Thymus (tissue), 11 donors: ENCODE data around the gene WDR93. TPM values are rescaled to one million over a fixed set of nuclear protein-coding genes. Genes with fewer than 3 reads are reported as not detected.

Experiments used
- DNase-seq, 9 donors: peaks; one replicate each; pipeline ENCODE4 v3.0.0-alpha.2; 2013; ENCODE audit warnings: low spot score in 9 of 9, low read depth in 6 of 9, missing footprints in 1 of 9
- H3K27ac ChIP-seq, 2 donors: one replicate each; pipeline ENCODE4 v1.5.1; 2013; ENCODE audit warnings: control low read depth in 1 of 2, low read depth in 1 of 2, low read length in 1 of 2, mild to moderate bottlenecking in 1 of 2, moderate library complexity in 1 of 2
- H3K27me3 ChIP-seq, 2 donors: one replicate each; pipeline ENCODE4 v1.5.1; 2013; ENCODE audit warnings: low read length in 1 of 2; ENCODE audit not compliant: control insufficient read depth in 2 of 2, insufficient read depth in 1 of 2
- H3K36me3 ChIP-seq, 2 donors: one replicate each; pipeline ENCODE4 v1.5.1; 2013; ENCODE audit warnings: low read length in 1 of 2, mild to moderate bottlenecking in 1 of 2, moderate library complexity in 1 of 2; ENCODE audit not compliant: control insufficient read depth in 2 of 2, insufficient read depth in 2 of 2
- H3K4me1 ChIP-seq, 2 donors: one replicate each; pipeline ENCODE4 v1.5.1; 2013; ENCODE audit warnings: low read length in 2 of 2; ENCODE audit not compliant: control insufficient read depth in 2 of 2, insufficient read depth in 2 of 2
- H3K4me3 ChIP-seq, 2 donors: one replicate each; pipeline ENCODE4 v1.5.1; 2013; ENCODE audit warnings: low read length in 2 of 2, control low read depth in 1 of 2, mild to moderate bottlenecking in 1 of 2
- H3K9me3 ChIP-seq, 2 donors: one replicate each; pipeline ENCODE4 v1.5.1; 2013; ENCODE audit warnings: low read length in 1 of 2, mild to moderate bottlenecking in 1 of 2; ENCODE audit not compliant: control insufficient read depth in 2 of 2, insufficient read depth in 1 of 2
- WGBS: extraction: QIAGEN DNeasy Blood & Tissue Kit; methylation state at CpG from one replicate; pipeline ENCODE4 v1.1.7; 2013; 5-methylcytosine and 5-hydroxymethylcytosine counted together
- polyA plus RNA-seq: library from polyadenylated mRNA; stranded (reverse); fragments of 200-250 nt; gene quantifications from one replicate; pipeline ENCODE4 v1.2.3, GENCODE V29; 2013
- total RNA-seq: library from RNA; stranded (reverse); fragments of 120-200 nt; gene quantifications from one replicate; pipeline ENCODE4 v1.2.4, GENCODE V29; 2013
- donor health status: healthy.

WDR93 gene
- total and polyA plus RNA-seq, 2 donors, result 0.09 to 0.32 TPM

DNA sequence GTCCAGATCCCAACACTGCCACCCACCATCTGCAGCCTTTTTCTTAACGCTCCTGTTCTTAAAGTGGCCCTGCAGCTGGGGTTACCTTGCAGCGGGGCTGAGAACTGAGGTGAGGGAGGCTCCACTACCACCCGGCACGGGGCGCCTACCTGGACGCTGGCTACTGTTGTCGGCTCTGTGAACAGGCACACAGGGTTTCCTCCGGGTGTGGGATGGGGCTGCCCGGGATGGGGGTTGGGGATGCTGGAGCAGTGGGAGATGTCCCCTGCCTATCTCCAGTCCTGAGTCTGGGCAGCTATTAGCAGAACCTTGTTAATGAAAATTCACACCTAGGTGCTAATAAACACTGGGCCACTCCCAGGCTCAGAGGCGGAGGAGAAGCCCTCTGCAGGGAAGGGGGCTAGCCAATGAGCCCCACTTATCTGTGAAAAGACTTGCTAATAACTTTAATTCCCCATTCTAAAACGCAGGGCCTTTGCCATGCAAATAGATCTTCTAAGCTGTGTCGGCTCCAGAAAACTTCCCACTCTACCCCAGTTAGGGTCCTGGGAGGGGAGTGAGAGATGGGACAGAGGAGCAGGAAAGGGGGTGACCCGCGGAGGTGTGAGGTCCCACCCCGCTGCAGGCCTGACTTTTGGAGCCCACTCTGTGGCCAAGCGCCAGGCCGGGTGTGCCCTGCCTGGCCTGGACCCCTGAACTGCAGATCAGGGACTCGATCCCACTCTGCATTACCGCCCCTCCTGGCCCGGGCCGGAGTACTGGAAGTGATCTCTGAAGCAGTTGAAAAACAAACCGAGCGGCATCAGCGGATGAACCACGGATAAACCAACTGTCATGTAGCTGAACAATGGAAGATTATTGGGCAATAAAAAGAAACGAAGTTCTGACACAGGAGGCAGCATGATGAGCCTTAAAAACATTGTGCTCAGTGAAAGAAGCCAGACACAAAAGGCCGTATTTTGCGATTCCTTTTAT is 57.4 kb downstream of the WDR93 start:
- peaks cover 5 to 6% of the 10 kb centered on the region in 2 donors for H3K4me1 ChIP-seq
- H3K4me3 ChIP-seq, result no peak overlapping the region
- H3K27me3 ChIP-seq, result peaks cover 7 to 85% of the 10 kb centered on the region in 2 donors
- H3K27ac ChIP-seq, result no peak overlapping the region
- H3K9me3 ChIP-seq, result peaks cover 0 to 1% of the 10 kb centered on the region in 2 donors
- 89% methylated on average over 28 of the region's 28 CpGs for WGBS
- no peak for DNase-seq
- H3K36me3 ChIP-seq, result no peaks in the 10 kb centered on the region

DNA sequence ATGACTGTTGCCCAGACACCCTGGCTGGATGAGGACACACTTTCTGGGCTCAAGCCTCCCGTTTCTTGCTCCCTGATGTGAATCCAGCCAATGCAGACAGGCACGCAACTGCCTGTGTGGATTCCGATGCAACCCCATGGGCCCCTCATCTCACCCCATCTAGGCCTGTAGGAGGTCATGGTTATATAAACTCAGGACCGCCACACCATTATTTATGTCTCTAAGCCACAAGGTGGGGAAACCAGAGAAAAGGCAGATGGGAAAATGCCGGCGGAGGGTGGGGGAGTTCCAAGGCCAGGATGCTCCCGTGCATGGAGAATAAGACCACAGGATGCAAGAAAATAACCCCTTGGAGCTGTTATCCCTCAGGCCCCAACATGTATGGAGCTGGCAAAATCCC is 58.4 kb downstream of the WDR93 start:
- H3K4me1 ChIP-seq, result peaks cover 5 to 6% of the 10 kb centered on the region in 2 donors
- no peaks in the 10 kb centered on the region for H3K36me3 ChIP-seq
- no peak overlapping the region for H3K27ac ChIP-seq
- DNase-seq, result no peak
- 94% methylated on average over 7 of the region's 7 CpGs for whole genome bisulfite sequencing
- H3K4me3 ChIP-seq, result no peak overlapping the region
- peaks cover 7 to 87% of the 10 kb centered on the region in 2 donors for H3K27me3 ChIP-seq
- H3K9me3 ChIP-seq, result peaks cover 0 to 1% of the 10 kb centered on the region in 2 donors

DNA sequence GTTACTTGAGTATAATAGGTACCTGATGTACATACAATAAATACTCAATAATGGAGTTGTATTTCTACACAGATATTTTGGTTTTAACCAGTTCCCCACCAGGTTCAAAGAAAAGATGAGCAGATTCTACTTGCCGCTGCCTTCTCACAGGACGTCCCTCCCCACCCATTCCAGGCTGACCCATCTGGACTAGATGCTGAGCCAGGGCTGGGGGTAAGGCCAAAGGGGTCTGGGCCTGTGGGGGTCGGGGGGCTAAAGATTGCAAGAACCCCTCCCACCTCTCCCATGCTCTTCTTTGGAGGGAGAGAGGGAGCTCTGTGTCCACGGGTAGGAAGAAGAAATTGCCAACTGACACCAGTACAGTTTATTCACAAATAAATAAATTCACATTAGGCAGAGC is 58.9 kb downstream of the WDR93 start:
- Histone ChIP-seq H3K36me3 (no peaks in the 10 kb centered on the region), H3K4me3 (no peak overlapping the region), H3K27ac (no peak overlapping the region), H3K4me1 (peaks cover 5 to 6% of the 10 kb centered on the region in 2 donors), H3K27me3 (peaks cover 7 to 87% of the 10 kb centered on the region in 2 donors), H3K9me3 (peaks cover 0 to 1% of the 10 kb centered on the region in 2 donors)
- DNase-seq, result no peak
- WGBS, result 92% methylated on average over 4 of the region's 4 CpGs

GRCh38 chr15:89749951-89750559 is 59.4 kb downstream of the WDR93 start:
- no peak overlapping the region for H3K27ac ChIP-seq
- peaks cover 7 to 86% of the 10 kb centered on the region in 2 donors for H3K27me3 ChIP-seq
- DNase-seq, result no peak
- 9% methylated on average over 41 of the region's 41 CpGs for WGBS
- H3K36me3 ChIP-seq, result no peaks in the 10 kb centered on the region
- H3K9me3 ChIP-seq, result peaks cover 0 to 1% of the 10 kb centered on the region in 2 donors
- H3K4me3 ChIP-seq, result peak overlapping the region in 1 of 2 donors; percentile 76
- peaks cover 5 to 6% of the 10 kb centered on the region in 2 donors for H3K4me1 ChIP-seq

GRCh38 chr15:89750560-89751542 is 60.2 kb downstream of the WDR93 start, which contains the start of gene MESP1:
MESP1 (minus strand) TSS chr15:89751249; CDS start chr15:89751231, 18 bp downstream.
- Histone ChIP-seq H3K4me1 (peaks cover 5 to 6% of the 10 kb centered on the region in 2 donors), H3K27ac (peak within 1 kb of the TSS in 1 of 2 donors; percentile 5), H3K36me3 (no peaks in the 10 kb centered on the region), H3K27me3 (peaks cover 7 to 83% of the 10 kb centered on the region in 2 donors), H3K9me3 (peaks cover 0 to 1% of the 10 kb centered on the region in 2 donors), H3K4me3 (peak within 1 kb of the TSS; percentile 29 to 76)
- 5% methylated on average over 114 of the region's 114 CpGs for WGBS
- peak; percentile 36 to 84 (median 61) for DNase-seq

DNA sequence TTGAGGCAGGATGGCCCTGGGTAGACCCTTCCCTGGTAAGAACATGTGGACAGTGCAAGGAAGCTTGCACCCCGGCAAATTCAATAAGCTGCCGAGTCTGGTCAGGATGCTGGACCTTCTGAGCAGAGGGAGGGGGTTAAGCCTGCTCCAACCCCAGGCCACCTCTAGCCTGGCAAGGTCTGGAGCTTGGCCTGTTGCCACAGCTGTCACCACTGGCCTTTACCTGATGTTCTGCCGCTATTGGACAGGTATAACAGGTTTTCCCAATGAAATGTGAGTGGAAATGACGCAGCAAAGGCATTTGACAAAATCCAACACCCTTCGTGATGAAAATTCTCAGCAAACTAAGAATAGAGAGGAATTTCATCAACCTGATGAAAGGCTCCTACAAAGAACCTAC is 61.1 kb downstream of the WDR93 start:
- Histone ChIP-seq H3K36me3 (no peaks in the 10 kb centered on the region), H3K27me3 (peaks cover 7 to 78% of the 10 kb centered on the region in 2 donors), H3K9me3 (peaks cover 0 to 1% of the 10 kb centered on the region in 2 donors), H3K27ac (peak overlapping the region in 1 of 2 donors; percentile 5), H3K4me1 (peaks cover 5 to 6% of the 10 kb centered on the region in 2 donors), H3K4me3 (no peak overlapping the region)
- WGBS, result 95% methylated on average over 5 of the region's 5 CpGs
- no peak for DNase-seq

GRCh38 chr15:89753855-89754254 is 63.2 kb downstream of the WDR93 start:
- Histone ChIP-seq H3K27me3 (peaks cover 7 to 59% of the 10 kb centered on the region in 2 donors), H3K27ac (no peak overlapping the region), H3K4me3 (no peak overlapping the region), H3K9me3 (no peaks in the 10 kb centered on the region), H3K4me1 (peaks cover 5 to 6% of the 10 kb centered on the region in 2 donors), H3K36me3 (no peaks in the 10 kb centered on the region)
- DNase-seq, result no peak
- WGBS, result 87% methylated on average over 7 of the region's 7 CpGs

DNA sequence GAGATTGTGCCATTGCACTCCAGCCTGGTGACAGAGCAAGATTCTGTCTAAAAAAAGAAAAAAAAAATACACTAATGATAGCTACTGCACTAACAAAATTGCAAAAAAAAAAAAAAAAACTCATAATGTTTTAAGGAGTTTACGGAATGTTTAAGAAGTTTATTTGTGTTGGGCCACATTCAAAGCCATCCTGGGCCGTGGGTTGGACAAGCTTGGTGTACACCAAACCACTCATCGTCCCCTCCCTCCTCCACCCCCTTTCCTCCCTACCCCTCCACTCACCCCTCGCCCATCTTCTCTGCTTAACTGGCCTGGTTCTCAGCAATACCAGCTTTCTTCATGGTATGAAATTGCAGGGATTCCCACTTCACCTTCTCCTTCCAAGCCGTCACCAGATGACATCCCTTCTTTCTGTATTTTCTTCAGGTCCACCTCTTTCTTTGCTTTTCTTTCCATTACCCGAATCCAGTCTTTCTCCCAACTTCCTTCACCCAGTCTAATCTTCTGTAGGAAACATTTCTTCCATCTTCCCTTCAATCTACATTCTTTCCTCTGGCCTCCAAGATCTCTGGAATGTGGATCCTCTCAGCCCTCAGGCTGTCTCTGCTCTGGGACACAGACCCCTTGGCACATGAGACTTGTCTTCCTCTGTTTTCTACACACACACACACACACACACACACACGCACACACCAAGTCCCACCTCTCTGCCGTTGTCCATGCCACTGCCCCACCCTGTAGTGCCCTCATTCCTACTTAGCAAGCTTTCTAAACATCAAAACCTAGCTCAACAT is 63.9 kb downstream of the WDR93 start:
- WGBS, result 83% methylated on average over 8 of the region's 8 CpGs
- Histone ChIP-seq H3K9me3 (no peaks in the 10 kb centered on the region), H3K4me3 (no peak overlapping the region), H3K4me1 (peaks cover 5 to 6% of the 10 kb centered on the region in 2 donors), H3K27ac (no peak overlapping the region), H3K36me3 (no peaks in the 10 kb centered on the region), H3K27me3 (peaks cover 7 to 52% of the 10 kb centered on the region in 2 donors)
- DNase-seq, result no peak
